Inferior parietal cortex (tissue), 1 donor: ENCODE results near the gene TLCD1.

Source experiments
- DNase-seq: peaks from one replicate; pipeline ENCODE4 v3.0.0-alpha.2; 2016; ENCODE audit errors: extremely low spot score

Gene TLCD1

GRCh38 chr17:28686296-28686695, 39.7 kb downstream of the TLCD1 start:
- DNase-seq, result no peak

DNA sequence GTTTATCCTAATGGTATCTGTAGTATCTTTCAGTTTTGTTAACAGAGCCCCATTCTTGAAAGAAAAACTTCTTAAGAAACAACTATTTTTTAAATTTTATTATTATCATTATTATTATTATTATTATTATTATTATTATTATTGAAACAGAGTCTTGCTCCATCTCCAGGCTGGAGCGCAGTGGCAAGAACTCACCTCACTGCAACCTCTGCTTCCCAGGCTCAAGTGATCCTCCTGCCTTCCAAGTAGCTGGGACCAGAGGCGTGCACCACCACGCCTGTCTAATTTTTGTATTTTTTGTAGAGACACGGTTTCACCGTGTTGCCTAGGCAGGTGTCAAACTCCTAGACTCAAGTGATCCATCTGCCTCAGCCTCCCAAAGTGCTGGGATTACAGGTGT, 40.7 kb downstream of the TLCD1 start:
- no peak for DNase-seq

DNA sequence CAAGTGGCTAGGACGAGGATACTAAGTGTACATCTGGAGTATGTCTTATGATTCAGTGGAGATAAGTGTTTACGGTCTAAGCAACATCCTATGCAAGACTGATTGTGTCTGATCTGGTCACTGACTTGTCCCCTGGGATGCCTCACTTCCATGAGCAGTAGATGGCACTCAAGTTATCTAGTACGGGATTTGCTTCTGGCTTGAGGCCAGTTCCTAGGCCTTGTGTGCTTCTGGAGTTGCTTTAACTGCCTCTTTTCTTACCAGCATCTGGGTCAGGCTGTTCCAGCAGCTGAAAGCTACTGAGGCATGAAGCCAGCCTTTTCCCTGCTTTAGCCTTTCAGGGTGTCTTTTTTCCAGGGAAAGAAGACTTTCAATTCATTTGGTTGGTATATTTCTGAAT, 41.1 kb downstream of the TLCD1 start:
- DNase-seq, result peak; percentile 91

- no peak for DNase-seq
These were observed 43.4 kb downstream of the TLCD1 start for GRCh38 chr17:28682655-28683054.

- DNase-seq, result no peak
These were observed 50.1 kb downstream of the TLCD1 start for GRCh38 chr17:28675980-28676379.

DNA sequence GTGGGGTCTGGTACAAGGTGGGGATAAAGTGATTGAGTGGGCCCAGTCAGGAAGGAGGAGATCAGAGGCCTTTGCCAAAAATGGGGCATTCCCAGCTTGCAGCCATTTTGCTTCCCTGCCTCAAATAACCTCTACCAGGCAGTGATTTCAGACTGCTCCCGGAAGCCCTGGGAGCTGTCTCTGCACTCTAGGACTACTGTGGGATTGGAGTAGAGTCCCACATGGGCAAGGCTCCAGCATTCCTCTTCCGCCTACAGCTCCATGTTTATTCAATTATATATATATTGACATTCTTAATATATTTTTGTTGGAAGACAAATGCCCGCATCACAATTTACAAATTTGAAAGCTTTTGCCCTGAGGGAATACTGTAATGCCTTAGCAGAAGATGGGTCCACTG, 50.5 kb downstream of the TLCD1 start:
- DNase-seq, result no peak
